Measurements from ENCODE around the gene NR1D2.

NR1D2 gene

GRCh38 chr3:24018784-24019570, 73.9 kb downstream of the NR1D2 start:
- CTCF ChIA-PET: interaction anchor here (1.5 kb wide), 1 partner anchor 167 kb away, joined by 4 read pairs; no protein-coding TSS in a partner anchor
- Histone ChIP-seq H3K27ac (ENCODE audit: extremely low read depth, low read depth, low read length) (no peak overlapping the region), H3K4me3 (ENCODE audit: low read depth, low read length) (no peak overlapping the region), H3K9me3 (ENCODE audit: control insufficient read depth, insufficient read depth, low read depth, low read length) (no peaks in the 10 kb centered on the region), H3K4me1 (ENCODE audit: control insufficient read depth, insufficient read depth, low read length) (no peaks in the 10 kb centered on the region), H3K36me3 (ENCODE audit: control insufficient read depth in 2 of 2, insufficient read depth in 1 of 2, low read length in 2 of 2) (no peaks in the 10 kb centered on the region)
- POLR2A ChIA-PET: no interaction called here
- TF ChIP-seq PRDM10 (tag by site-specific recombination; IDR thresholded peaks at IDR 0.05): no peak
- no peak for TF ChIP-seq ZNF777 (tag by site-specific recombination; IDR thresholded peaks at IDR 0.05; ENCODE audit: borderline replicate concordance)
- no peak for TF ChIP-seq ZNF510 (tag by site-specific recombination; IDR thresholded peaks at IDR 0.05; ENCODE audit: insufficient replicate concordance)
- no peak for TF ChIP-seq KLF8 (tag by site-specific recombination; IDR thresholded peaks at IDR 0.05)
- TF ChIP-seq, protein P1, sequence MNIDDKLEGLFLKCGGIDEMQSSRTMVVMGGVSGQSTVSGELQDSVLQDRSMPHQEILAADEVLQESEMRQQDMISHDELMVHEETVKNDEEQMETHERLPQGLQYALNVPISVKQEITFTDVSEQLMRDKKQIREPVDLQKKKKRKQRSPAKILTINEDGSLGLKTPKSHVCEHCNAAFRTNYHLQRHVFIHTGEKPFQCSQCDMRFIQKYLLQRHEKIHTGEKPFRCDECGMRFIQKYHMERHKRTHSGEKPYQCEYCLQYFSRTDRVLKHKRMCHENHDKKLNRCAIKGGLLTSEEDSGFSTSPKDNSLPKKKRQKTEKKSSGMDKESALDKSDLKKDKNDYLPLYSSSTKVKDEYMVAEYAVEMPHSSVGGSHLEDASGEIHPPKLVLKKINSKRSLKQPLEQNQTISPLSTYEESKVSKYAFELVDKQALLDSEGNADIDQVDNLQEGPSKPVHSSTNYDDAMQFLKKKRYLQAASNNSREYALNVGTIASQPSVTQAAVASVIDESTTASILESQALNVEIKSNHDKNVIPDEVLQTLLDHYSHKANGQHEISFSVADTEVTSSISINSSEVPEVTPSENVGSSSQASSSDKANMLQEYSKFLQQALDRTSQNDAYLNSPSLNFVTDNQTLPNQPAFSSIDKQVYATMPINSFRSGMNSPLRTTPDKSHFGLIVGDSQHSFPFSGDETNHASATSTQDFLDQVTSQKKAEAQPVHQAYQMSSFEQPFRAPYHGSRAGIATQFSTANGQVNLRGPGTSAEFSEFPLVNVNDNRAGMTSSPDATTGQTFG (tag by site-specific recombination; IDR thresholded peaks at IDR 0.05; ENCODE audit: borderline replicate concordance): no peak
- no peak for TF ChIP-seq ZBTB8A (tag by site-specific recombination; IDR thresholded peaks at IDR 0.05)
- TF ChIP-seq ZNF521 (tag by site-specific recombination; IDR thresholded peaks at IDR 0.05): no peak
- no peak for TF ChIP-seq HOXA7 (CRISPR knock-in tag; IDR thresholded peaks at IDR 0.05; ENCODE audit: borderline replicate concordance)
- TF ChIP-seq ZNF16 (tag by site-specific recombination; IDR thresholded peaks at IDR 0.05; ENCODE audit: low read depth): no peak
- no peak for TF ChIP-seq GLIS2 (tag by site-specific recombination; IDR thresholded peaks at IDR 0.05)
- TF ChIP-seq ZNF391 (tag by site-specific recombination; IDR thresholded peaks at IDR 0.05; ENCODE audit: borderline replicate concordance, low read depth): no peak
- TF ChIP-seq ZNF501 (tag by site-specific recombination; IDR thresholded peaks at IDR 0.05): no peak
- TF ChIP-seq ZNF354C (tag by site-specific recombination; IDR thresholded peaks at IDR 0.05; ENCODE audit: borderline replicate concordance, low read depth): no peak
- TF ChIP-seq WT1 (tag by site-specific recombination; IDR thresholded peaks at IDR 0.05): no peak
- no peak for TF ChIP-seq ZNF433 (tag by site-specific recombination; IDR thresholded peaks at IDR 0.05; ENCODE audit: low read depth)
- TF ChIP-seq, protein P2, sequence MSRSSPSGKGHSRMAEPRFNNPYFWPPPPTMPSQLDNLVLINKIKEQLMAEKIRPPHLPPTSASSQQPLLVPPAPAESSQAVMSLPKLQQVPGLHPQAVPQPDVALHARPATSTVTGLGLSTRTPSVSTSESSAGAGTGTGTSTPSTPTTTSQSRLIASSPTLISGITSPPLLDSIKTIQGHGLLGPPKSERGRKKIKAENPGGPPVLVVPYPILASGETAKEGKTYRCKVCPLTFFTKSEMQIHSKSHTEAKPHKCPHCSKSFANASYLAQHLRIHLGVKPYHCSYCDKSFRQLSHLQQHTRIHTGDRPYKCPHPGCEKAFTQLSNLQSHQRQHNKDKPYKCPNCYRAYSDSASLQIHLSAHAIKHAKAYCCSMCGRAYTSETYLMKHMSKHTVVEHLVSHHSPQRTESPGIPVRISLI (tag by site-specific recombination; IDR thresholded peaks at IDR 0.05): no peak
- TF ChIP-seq, protein P3, sequence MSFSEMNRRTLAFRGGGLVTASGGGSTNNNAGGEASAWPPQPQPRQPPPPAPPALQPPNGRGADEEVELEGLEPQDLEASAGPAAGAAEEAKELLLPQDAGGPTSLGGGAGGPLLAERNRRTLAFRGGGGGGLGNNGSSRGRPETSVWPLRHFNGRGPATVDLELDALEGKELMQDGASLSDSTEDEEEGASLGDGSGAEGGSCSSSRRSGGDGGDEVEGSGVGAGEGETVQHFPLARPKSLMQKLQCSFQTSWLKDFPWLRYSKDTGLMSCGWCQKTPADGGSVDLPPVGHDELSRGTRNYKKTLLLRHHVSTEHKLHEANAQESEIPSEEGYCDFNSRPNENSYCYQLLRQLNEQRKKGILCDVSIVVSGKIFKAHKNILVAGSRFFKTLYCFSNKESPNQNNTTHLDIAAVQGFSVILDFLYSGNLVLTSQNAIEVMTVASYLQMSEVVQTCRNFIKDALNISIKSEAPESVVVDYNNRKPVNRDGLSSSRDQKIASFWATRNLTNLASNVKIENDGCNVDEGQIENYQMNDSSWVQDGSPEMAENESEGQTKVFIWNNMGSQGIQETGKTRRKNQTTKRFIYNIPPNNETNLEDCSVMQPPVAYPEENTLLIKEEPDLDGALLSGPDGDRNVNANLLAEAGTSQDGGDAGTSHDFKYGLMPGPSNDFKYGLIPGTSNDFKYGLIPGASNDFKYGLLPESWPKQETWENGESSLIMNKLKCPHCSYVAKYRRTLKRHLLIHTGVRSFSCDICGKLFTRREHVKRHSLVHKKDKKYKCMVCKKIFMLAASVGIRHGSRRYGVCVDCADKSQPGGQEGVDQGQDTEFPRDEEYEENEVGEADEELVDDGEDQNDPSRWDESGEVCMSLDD (tag by site-specific recombination; IDR thresholded peaks at IDR 0.05): no peak
- TF ChIP-seq ZNF48 (tag by site-specific recombination; IDR thresholded peaks at IDR 0.05): no peak

Data from HEK293 (cell line).